ENCODE measurements around the gene ACTBL2.

ACTBL2 gene

DNA sequence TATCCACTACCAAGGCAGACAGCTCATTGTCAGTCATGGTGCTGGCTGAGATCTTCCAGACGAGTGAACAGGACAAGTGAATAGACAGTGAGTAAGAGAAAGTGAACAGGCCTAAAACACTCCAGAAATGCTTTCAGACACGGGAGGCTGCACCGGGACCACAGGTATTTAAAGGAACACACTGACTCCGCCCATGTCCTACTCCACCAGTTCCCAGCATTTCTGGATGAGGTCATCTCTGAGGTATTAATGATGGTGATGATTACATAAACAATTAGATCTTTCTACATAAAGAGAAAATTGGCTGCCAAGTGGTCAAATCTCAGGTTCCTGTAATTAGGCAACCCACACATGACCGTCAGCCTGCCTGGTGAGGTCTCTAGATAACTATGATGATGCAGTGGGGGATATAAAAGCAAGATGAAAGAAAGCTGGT, at the start of gene ACTBL2:
ACTBL2 (minus strand) TSS at position 141 of the 436 bp plus-strand sequence; CDS start at position 37, 104 bp downstream.
- no peaks in the 10 kb centered on the region for H3K9me3 ChIP-seq (ENCODE audit: control insufficient read depth, insufficient read depth, low read depth, low read length)
- H3K27ac ChIP-seq (ENCODE audit: extremely low read depth, low read depth, low read length): no peak within 1 kb of the TSS
- POLR2A ChIA-PET: interaction anchor here (1.0 to 1.3 kb wide), 4 partner anchors 13 to 977 kb away, joined by 3 to 5 read pairs (median 4); partner anchors contain the start of gene PLK2
- CTCF ChIA-PET: interaction anchor here (0.7 to 0.9 kb wide), 3 partner anchors 11 to 42 kb away, joined by 3 read pairs; no protein-coding TSS in a partner anchor
- no peak within 1 kb of the TSS for H3K4me3 ChIP-seq (ENCODE audit: low read depth, low read length)
- no peaks in the 10 kb centered on the region for H3K4me1 ChIP-seq (ENCODE audit: control insufficient read depth, insufficient read depth, low read length)
- no peaks in the 10 kb centered on the region for H3K36me3 ChIP-seq (ENCODE audit: control insufficient read depth in 2 of 2, insufficient read depth in 1 of 2, low read length in 2 of 2)
- TF ChIP-seq ZFHX2 (tag by site-specific recombination; conservative IDR thresholded peaks at IDR 0.05) (0 out of 2 replicates have a peak, but pooled peaks have one; percentile 29), ZNF560 (tag by site-specific recombination; IDR thresholded peaks at IDR 0.05; ENCODE audit: borderline replicate concordance) (no peak), ZNF138 (tag by site-specific recombination; IDR thresholded peaks at IDR 0.05; ENCODE audit: borderline replicate concordance) (no peak), ZFP3 (tag by site-specific recombination; IDR thresholded peaks at IDR 0.05; ENCODE audit: low read depth) (no peak), ZNF664 (tag by site-specific recombination; IDR thresholded peaks at IDR 0.05) (no peak), SP3 (tag by site-specific recombination; IDR thresholded peaks at IDR 0.05) (peak; percentile 55), ZNF366 (tag by site-specific recombination; conservative IDR thresholded peaks at IDR 0.05) (peak; percentile 90), ZNF596 (tag by site-specific recombination; IDR thresholded peaks at IDR 0.05) (no peak), ZNF530 (tag by site-specific recombination; IDR thresholded peaks at IDR 0.05; ENCODE audit: low read depth) (no peak), ZNF843 (tag by site-specific recombination; IDR thresholded peaks at IDR 0.05) (0 out of 2 replicates have a peak, but pooled peaks have one; percentile 61), ZNF501 (tag by site-specific recombination; IDR thresholded peaks at IDR 0.05) (no peak), ZNF37A (tag by site-specific recombination; IDR thresholded peaks at IDR 0.05) (no peak), GFI1B (tag by site-specific recombination; IDR thresholded peaks at IDR 0.05) (peak; percentile 57; the same call in 1 of the 2 replicates), ZNF473 (tag by site-specific recombination; IDR thresholded peaks at IDR 0.05) (no peak), MEIS1 (CRISPR knock-in tag; IDR thresholded peaks at IDR 0.05; ENCODE audit: borderline replicate concordance) (no peak), ZBTB21 (tag by site-specific recombination; IDR thresholded peaks at IDR 0.05) (peak; percentile 83), ZIC2 (tag by site-specific recombination; IDR thresholded peaks at IDR 0.05) (no peak), ZXDB (tag by site-specific recombination; IDR thresholded peaks at IDR 0.05) (0 out of 2 replicates have a peak, but pooled peaks have one; percentile 19)
- TF ChIP-seq, protein P1, sequence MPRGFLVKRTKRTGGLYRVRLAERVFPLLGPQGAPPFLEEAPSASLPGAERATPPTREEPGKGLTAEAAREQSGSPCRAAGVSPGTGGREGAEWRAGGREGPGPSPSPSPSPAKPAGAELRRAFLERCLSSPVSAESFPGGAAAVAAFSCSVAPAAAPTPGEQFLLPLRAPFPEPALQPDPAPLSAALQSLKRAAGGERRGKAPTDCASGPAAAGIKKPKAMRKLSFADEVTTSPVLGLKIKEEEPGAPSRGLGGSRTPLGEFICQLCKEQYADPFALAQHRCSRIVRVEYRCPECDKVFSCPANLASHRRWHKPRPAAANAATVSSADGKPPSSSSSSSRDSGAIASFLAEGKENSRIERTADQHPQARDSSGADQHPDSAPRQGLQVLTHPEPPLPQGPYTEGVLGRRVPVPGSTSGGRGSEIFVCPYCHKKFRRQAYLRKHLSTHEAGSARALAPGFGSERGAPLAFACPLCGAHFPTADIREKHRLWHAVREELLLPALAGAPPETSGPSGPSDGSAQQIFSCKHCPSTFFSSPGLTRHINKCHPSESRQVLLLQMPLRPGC (tag by site-specific recombination; IDR thresholded peaks at IDR 0.05): peak; percentile 79
- TF ChIP-seq, protein P2, sequence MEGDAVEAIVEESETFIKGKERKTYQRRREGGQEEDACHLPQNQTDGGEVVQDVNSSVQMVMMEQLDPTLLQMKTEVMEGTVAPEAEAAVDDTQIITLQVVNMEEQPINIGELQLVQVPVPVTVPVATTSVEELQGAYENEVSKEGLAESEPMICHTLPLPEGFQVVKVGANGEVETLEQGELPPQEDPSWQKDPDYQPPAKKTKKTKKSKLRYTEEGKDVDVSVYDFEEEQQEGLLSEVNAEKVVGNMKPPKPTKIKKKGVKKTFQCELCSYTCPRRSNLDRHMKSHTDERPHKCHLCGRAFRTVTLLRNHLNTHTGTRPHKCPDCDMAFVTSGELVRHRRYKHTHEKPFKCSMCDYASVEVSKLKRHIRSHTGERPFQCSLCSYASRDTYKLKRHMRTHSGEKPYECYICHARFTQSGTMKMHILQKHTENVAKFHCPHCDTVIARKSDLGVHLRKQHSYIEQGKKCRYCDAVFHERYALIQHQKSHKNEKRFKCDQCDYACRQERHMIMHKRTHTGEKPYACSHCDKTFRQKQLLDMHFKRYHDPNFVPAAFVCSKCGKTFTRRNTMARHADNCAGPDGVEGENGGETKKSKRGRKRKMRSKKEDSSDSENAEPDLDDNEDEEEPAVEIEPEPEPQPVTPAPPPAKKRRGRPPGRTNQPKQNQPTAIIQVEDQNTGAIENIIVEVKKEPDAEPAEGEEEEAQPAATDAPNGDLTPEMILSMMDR (tag by site-specific recombination; IDR thresholded peaks at IDR 0.05): no peak
- TF ChIP-seq, protein P3, sequence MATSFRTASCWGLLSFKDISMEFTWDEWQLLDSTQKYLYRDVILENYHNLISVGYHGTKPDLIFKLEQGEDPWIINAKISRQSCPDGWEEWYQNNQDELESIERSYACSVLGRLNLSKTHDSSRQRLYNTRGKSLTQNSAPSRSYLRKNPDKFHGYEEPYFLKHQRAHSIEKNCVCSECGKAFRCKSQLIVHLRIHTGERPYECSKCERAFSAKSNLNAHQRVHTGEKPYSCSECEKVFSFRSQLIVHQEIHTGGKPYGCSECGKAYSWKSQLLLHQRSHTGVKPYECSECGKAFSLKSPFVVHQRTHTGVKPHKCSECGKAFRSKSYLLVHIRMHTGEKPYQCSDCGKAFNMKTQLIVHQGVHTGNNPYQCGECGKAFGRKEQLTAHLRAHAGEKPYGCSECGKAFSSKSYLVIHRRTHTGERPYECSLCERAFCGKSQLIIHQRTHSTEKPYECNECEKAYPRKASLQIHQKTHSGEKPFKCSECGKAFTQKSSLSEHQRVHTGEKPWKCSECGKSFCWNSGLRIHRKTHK (tag by site-specific recombination; IDR thresholded peaks at IDR 0.05): no peak
- TF ChIP-seq, protein P4, sequence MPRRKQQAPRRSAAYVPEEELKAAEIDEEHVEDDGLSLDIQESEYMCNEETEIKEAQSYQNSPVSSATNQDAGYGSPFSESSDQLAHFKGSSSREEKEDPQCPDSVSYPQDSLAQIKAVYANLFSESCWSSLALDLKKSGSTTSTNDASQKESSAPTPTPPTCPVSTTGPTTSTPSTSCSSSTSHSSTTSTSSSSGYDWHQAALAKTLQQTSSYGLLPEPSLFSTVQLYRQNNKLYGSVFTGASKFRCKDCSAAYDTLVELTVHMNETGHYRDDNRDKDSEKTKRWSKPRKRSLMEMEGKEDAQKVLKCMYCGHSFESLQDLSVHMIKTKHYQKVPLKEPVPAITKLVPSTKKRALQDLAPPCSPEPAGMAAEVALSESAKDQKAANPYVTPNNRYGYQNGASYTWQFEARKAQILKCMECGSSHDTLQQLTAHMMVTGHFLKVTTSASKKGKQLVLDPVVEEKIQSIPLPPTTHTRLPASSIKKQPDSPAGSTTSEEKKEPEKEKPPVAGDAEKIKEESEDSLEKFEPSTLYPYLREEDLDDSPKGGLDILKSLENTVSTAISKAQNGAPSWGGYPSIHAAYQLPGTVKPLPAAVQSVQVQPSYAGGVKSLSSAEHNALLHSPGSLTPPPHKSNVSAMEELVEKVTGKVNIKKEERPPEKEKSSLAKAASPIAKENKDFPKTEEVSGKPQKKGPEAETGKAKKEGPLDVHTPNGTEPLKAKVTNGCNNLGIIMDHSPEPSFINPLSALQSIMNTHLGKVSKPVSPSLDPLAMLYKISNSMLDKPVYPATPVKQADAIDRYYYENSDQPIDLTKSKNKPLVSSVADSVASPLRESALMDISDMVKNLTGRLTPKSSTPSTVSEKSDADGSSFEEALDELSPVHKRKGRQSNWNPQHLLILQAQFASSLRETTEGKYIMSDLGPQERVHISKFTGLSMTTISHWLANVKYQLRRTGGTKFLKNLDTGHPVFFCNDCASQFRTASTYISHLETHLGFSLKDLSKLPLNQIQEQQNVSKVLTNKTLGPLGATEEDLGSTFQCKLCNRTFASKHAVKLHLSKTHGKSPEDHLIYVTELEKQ (tag by site-specific recombination; IDR thresholded peaks at IDR 0.05; ENCODE audit: borderline replicate concordance): peak; percentile 37; the same call in 1 of the 2 replicates
- TF ChIP-seq, protein P5, sequence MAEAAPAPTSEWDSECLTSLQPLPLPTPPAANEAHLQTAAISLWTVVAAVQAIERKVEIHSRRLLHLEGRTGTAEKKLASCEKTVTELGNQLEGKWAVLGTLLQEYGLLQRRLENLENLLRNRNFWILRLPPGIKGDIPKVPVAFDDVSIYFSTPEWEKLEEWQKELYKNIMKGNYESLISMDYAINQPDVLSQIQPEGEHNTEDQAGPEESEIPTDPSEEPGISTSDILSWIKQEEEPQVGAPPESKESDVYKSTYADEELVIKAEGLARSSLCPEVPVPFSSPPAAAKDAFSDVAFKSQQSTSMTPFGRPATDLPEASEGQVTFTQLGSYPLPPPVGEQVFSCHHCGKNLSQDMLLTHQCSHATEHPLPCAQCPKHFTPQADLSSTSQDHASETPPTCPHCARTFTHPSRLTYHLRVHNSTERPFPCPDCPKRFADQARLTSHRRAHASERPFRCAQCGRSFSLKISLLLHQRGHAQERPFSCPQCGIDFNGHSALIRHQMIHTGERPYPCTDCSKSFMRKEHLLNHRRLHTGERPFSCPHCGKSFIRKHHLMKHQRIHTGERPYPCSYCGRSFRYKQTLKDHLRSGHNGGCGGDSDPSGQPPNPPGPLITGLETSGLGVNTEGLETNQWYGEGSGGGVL (tag by site-specific recombination; IDR thresholded peaks at IDR 0.05): peak; percentile 23; the same call in 1 of the 2 replicates
- TF ChIP-seq, protein P6, sequence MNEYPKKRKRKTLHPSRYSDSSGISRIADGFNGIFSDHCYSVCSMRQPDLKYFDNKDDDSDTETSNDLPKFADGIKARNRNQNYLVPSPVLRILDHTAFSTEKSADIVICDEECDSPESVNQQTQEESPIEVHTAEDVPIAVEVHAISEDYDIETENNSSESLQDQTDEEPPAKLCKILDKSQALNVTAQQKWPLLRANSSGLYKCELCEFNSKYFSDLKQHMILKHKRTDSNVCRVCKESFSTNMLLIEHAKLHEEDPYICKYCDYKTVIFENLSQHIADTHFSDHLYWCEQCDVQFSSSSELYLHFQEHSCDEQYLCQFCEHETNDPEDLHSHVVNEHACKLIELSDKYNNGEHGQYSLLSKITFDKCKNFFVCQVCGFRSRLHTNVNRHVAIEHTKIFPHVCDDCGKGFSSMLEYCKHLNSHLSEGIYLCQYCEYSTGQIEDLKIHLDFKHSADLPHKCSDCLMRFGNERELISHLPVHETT (tag by site-specific recombination; IDR thresholded peaks at IDR 0.05): 0 out of 2 replicates have a peak, but pooled peaks have one; percentile 38
- TF ChIP-seq, protein P7, sequence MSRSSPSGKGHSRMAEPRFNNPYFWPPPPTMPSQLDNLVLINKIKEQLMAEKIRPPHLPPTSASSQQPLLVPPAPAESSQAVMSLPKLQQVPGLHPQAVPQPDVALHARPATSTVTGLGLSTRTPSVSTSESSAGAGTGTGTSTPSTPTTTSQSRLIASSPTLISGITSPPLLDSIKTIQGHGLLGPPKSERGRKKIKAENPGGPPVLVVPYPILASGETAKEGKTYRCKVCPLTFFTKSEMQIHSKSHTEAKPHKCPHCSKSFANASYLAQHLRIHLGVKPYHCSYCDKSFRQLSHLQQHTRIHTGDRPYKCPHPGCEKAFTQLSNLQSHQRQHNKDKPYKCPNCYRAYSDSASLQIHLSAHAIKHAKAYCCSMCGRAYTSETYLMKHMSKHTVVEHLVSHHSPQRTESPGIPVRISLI (tag by site-specific recombination; IDR thresholded peaks at IDR 0.05): 0 out of 2 replicates have a peak, but pooled peaks have one; percentile 35

Data from HEK293 (cell line).